Liver (tissue), 3 donors: Measurements from ENCODE around the gene MYCBPAP.

ENCODE experiments used
- EGR1 ChIP-seq, 2 donors: IDR thresholded peaks; 2 replicates each; pipeline ENCODE4 v1.6.1; 2016 to 2018; ENCODE audit warnings: antibody characterized with exemption in 2 of 2, low read depth in 2 of 2
- FOXA1 ChIP-seq: IDR thresholded peaks from 2 replicates; pipeline ENCODE4 v1.6.1; 2016; ENCODE audit warnings: antibody characterized with exemption
- GABPA ChIP-seq, 2 donors: IDR thresholded peaks in 1 of 2; conservative IDR thresholded peaks in 1 of 2; 2 replicates each; pipeline ENCODE4 v1.6.1; 2016; ENCODE audit warnings: antibody characterized with exemption in 2 of 2, mild to moderate bottlenecking in 1 of 2, moderate library complexity in 1 of 2
- JUND ChIP-seq, 2 donors: IDR thresholded peaks; 2 replicates each; pipeline ENCODE4 v1.6.1; 2016; ENCODE audit warnings: antibody characterized with exemption in 2 of 2
- RAD21 ChIP-seq, 2 donors: IDR thresholded peaks; 2 replicates each; pipeline ENCODE4 v1.6.1; 2016; ENCODE audit warnings: antibody characterized with exemption in 2 of 2, mild to moderate bottlenecking in 2 of 2
- RXRA ChIP-seq, 2 donors: IDR thresholded peaks; 2 replicates each; pipeline ENCODE4 v1.6.1; 2017 to 2018; ENCODE audit warnings: antibody characterized with exemption in 2 of 2, mild to moderate bottlenecking in 1 of 2
- SP1 ChIP-seq: IDR thresholded peaks from 2 replicates; pipeline ENCODE4 v1.6.1; 2018; ENCODE audit warnings: antibody characterized with exemption, mild to moderate bottlenecking
- TAF1 ChIP-seq: conservative IDR thresholded peaks from 2 replicates; pipeline ENCODE4 v1.6.1; 2016; ENCODE audit warnings: antibody characterized with exemption, mild to moderate bottlenecking
- YY1 ChIP-seq: IDR thresholded peaks from 2 replicates; pipeline ENCODE4 v1.6.1; 2016; ENCODE audit warnings: antibody characterized with exemption, mild to moderate bottlenecking
- TF ChIP-seq, protein P1 (sequence below): fragments of 150-350 bp; IDR thresholded peaks from 2 replicates; pipeline ENCODE4 v1.5.1; 2017; ENCODE audit warnings: improper control_type of control experiment, low read depth, low read length; ENCODE audit not compliant: missing input control
- TF ChIP-seq, protein P2 (sequence below): IDR thresholded peaks from 2 replicates; pipeline ENCODE4 v1.6.1; 2016; ENCODE audit warnings: antibody characterized with exemption, mild to moderate bottlenecking
- TF ChIP-seq, protein P3 (sequence below): IDR thresholded peaks from 2 replicates; pipeline ENCODE4 v1.6.1; 2016; ENCODE audit warnings: antibody characterized with exemption
- TF ChIP-seq, protein P4 (sequence below): IDR thresholded peaks from 2 replicates; pipeline ENCODE4 v1.6.1; 2016; ENCODE audit warnings: antibody characterized with exemption
- donor health status: healthy.
- donor health status: healthy.

DNA sequence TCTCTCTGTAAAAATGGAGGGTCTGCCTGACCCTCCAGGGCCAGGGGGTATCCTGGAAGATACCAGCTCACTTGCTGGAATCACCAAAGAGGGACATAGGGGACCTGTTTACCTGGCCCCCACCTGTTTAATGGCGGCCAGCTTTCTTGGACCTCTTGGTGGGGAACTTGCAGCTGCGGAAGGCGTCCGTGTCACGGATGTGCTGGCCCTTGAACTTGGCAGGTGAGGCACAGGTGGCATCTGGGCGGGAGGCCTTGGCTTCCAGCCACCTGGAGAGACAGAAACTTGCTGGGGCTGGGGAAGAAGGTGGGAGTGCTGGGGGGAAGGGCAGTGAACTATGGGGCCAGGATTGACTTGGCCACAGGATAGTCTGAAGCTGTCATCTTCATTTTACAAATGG, 43.1 kb upstream of the MYCBPAP start:
- TF ChIP-seq, protein P1, sequence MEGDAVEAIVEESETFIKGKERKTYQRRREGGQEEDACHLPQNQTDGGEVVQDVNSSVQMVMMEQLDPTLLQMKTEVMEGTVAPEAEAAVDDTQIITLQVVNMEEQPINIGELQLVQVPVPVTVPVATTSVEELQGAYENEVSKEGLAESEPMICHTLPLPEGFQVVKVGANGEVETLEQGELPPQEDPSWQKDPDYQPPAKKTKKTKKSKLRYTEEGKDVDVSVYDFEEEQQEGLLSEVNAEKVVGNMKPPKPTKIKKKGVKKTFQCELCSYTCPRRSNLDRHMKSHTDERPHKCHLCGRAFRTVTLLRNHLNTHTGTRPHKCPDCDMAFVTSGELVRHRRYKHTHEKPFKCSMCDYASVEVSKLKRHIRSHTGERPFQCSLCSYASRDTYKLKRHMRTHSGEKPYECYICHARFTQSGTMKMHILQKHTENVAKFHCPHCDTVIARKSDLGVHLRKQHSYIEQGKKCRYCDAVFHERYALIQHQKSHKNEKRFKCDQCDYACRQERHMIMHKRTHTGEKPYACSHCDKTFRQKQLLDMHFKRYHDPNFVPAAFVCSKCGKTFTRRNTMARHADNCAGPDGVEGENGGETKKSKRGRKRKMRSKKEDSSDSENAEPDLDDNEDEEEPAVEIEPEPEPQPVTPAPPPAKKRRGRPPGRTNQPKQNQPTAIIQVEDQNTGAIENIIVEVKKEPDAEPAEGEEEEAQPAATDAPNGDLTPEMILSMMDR: no peak
- TF ChIP-seq SP1 (no peak), GABPA (IDR thresholded peaks at IDR 0.05 in 1 of 2, conservative IDR thresholded peaks at IDR 0.05 in 1 of 2) (no peak), RAD21 (IDR thresholded peaks at IDR 0.05) (no peak), TAF1 (no peak), RXRA (IDR thresholded peaks at IDR 0.05) (no peak), FOXA1 (no peak), YY1 (no peak), EGR1 (IDR thresholded peaks at IDR 0.05; ENCODE audit: low read depth in 2 of 2) (no peak), JUND (IDR thresholded peaks at IDR 0.05) (no peak)
- TF ChIP-seq, protein P2, sequence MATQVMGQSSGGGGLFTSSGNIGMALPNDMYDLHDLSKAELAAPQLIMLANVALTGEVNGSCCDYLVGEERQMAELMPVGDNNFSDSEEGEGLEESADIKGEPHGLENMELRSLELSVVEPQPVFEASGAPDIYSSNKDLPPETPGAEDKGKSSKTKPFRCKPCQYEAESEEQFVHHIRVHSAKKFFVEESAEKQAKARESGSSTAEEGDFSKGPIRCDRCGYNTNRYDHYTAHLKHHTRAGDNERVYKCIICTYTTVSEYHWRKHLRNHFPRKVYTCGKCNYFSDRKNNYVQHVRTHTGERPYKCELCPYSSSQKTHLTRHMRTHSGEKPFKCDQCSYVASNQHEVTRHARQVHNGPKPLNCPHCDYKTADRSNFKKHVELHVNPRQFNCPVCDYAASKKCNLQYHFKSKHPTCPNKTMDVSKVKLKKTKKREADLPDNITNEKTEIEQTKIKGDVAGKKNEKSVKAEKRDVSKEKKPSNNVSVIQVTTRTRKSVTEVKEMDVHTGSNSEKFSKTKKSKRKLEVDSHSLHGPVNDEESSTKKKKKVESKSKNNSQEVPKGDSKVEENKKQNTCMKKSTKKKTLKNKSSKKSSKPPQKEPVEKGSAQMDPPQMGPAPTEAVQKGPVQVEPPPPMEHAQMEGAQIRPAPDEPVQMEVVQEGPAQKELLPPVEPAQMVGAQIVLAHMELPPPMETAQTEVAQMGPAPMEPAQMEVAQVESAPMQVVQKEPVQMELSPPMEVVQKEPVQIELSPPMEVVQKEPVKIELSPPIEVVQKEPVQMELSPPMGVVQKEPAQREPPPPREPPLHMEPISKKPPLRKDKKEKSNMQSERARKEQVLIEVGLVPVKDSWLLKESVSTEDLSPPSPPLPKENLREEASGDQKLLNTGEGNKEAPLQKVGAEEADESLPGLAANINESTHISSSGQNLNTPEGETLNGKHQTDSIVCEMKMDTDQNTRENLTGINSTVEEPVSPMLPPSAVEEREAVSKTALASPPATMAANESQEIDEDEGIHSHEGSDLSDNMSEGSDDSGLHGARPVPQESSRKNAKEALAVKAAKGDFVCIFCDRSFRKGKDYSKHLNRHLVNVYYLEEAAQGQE: no peak
- TF ChIP-seq, protein P3, sequence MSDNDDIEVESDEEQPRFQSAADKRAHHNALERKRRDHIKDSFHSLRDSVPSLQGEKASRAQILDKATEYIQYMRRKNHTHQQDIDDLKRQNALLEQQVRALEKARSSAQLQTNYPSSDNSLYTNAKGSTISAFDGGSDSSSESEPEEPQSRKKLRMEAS: no peak
- TF ChIP-seq, protein P4, sequence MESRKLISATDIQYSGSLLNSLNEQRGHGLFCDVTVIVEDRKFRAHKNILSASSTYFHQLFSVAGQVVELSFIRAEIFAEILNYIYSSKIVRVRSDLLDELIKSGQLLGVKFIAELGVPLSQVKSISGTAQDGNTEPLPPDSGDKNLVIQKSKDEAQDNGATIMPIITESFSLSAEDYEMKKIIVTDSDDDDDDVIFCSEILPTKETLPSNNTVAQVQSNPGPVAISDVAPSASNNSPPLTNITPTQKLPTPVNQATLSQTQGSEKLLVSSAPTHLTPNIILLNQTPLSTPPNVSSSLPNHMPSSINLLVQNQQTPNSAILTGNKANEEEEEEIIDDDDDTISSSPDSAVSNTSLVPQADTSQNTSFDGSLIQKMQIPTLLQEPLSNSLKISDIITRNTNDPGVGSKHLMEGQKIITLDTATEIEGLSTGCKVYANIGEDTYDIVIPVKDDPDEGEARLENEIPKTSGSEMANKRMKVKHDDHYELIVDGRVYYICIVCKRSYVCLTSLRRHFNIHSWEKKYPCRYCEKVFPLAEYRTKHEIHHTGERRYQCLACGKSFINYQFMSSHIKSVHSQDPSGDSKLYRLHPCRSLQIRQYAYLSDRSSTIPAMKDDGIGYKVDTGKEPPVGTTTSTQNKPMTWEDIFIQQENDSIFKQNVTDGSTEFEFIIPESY: no peak
